RPMI8226 (cell line): ENCODE measurements around the gene PRKG1.

Source experiments
- DNase-seq: peaks from one replicate; pipeline ENCODE4 v3.0.0-alpha.2; 2015

PRKG1 gene

GRCh38 chr10:51907361-51907760 lies 833.1 kb downstream of the PRKG1 start:
- no peak for DNase-seq

DNA sequence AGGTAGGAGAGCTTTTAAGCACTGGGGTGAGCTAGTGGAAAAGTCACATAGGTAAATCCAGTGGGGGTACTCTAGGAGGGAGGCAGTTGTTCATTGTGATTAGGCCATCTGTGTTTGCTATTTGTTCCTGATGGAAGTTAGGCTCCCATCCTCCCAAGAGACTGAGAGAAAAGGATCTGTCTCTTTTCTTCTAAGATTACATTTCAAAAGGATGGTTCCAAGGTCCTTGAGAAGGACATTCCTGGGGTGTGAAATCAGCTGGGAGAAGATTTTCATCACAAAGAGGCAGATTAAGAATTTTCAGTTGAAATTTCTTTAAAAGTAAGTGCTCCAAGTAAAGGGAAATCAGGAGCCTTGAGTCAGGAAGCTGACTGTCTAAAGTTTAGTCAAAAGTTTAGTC lies 835.9 kb downstream of the PRKG1 start:
- DNase-seq, result no peak

GRCh38 chr10:51910596-51910995 lies 836.3 kb downstream of the PRKG1 start:
- no peak for DNase-seq

DNA sequence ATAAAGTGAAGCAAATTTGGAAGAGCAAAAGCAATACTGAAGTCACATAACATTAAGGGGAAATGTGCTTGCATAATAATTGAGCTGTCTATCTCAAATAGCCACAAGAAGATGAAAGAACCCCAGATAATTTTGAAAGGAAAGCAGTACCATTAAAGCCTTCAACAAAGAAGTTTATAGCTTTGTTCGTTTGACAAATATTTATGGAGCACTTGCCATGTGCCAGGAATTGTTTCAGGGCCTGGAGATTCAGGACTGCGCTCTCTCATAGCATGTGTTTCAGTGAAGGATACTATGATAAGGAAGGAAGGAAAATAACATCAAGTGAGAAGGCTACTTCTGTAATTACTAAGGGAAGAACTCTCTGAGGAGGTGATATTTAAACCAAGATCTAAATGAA lies 837.4 kb downstream of the PRKG1 start:
- DNase-seq, result no peak

- DNase-seq, result no peak
Observed at GRCh38 chr10:51915031-51915542, 840.8 kb downstream of the PRKG1 start.

- DNase-seq, result no peak
Observed at GRCh38 chr10:51918440-51918839, 844.2 kb downstream of the PRKG1 start.

GRCh38 chr10:51918884-51919325 lies 844.6 kb downstream of the PRKG1 start:
- no peak for DNase-seq

- DNase-seq, result no peak
Observed at GRCh38 chr10:51920672-51921071, 846.4 kb downstream of the PRKG1 start.

DNA sequence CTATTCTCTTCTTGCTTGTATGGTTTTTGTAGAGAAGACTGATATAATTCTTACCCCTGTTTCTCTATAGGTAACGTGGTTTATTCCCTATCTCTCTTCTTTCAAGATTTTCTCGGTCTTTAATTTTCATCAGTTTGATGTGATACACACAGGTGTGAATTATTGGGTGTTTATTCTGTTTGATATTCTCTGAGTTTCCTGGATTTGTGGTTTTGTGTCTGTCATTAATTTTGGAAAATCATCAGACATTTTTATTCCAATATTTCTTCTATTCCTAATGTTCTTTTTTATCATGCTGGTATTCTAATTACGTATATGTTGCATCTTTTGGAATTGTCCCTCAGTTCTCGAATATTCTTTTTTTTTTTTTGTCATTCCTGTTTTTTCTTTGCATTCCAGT lies 850.1 kb downstream of the PRKG1 start:
- no peak for DNase-seq

GRCh38 chr10:51926337-51926736 lies 852.0 kb downstream of the PRKG1 start:
- no peak for DNase-seq

DNA sequence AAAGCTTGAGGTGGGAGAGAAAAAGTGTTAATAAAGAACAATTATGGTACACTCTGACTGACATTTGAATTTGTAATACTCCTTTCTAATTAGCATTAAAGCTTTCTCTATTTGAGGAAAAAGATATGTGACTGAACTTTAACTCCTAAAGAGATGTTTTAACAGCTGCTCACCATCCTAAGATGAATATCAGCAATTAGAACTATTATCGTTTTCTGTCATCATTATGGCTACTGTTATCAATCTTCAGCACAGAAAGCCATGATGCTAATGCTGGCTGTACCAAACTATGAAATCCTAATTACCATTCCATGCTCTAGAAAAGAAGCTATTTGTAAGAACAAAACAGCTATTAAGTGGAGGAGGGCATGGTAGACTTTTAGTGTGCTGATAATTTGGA lies 853.9 kb downstream of the PRKG1 start:
- no peak for DNase-seq

DNA sequence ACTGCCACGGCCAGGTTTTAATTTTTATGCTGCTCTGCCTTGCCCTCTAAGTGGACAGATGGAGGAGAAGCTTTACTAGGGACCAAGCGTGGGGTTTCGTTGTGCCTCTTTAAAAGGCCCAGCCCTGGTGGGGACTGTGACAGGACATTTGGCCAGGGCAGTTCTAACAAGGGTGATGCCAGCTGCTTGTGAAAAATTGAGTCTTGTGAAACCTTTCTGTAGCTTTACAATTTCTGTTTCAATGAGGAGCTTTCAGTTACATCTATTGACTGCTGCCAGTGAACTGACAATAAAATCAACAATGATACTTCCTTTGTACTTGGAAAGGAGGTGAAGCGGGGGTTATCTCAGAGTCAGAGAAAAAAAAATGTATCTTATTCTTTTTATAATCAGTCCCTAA lies 858.2 kb downstream of the PRKG1 start:
- no peak for DNase-seq

DNA sequence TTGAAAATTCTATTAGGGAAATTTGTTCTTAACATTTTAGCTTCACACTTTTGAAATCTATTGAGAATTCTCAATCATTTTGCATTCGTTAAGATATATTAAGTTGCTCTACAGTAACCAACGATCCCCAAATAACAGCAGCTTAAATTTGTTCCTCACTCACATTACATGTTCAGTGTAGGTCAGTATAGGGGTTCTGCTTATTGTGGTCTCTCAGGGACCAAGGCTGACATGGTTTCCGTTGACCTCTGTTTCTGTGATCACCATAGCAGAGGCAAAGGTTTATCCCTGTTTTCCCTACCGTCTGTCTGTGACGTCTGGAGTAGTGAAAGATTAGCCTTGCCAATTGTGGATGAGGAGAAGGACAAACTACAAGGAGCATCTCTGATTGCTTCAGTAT lies 860.1 kb downstream of the PRKG1 start:
- no peak for DNase-seq

DNA sequence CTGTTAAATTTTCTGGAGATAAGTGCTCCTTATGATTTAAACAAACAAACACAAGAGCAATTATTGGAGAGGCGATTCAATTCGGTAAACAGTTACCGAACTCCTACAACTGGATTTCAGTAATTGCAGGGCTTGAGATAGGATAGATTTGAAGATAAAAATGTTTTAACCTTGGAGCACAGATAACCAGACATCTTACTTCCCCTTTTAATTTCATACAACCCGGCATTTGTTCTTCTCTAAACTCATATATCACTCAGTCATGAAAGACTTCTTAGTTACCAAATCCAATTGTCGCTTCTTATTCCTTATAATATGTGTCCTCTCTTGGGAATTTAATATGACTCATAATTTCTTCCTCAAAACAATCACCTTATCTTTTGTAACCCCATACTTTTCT lies 861.1 kb downstream of the PRKG1 start:
- DNase-seq, result no peak

DNA sequence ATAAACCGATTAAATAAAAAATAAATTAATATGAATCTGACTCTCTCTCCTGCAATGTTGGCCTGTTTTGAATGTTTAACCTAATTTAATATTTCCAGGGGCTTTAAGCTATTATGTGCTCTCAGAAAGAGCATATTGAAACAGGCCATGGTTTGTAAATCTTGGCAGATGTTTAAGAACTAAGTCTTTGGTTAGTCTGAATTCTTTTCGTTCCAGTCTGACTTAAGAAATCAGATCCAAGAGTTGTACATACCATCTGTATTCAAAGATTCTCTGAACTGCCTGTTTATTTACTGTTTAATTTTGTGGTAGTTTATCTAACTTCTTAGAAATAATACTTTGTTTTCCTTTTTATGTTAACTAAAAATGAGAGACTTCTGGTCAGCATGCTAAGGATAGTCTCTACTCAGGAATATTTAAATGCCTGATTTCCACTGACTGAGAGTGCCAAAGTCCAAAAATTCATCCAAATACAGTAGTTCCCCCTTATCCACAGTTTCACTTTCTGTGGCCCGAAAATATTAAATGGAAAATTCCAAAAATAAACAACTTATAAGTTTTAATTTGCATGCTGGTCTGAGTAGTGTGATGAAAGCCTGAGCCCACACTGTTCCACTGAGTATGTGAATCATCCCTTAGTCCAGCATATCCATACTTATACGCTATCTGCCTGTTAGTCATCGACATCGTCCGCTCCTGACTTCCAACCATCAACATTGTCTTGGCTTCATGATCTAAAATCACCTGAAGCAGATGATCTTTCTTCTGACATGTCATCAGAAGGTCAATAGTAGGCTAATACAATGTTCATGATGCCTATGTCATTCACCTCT lies 863.2 kb downstream of the PRKG1 start:
- no peak for DNase-seq

DNA sequence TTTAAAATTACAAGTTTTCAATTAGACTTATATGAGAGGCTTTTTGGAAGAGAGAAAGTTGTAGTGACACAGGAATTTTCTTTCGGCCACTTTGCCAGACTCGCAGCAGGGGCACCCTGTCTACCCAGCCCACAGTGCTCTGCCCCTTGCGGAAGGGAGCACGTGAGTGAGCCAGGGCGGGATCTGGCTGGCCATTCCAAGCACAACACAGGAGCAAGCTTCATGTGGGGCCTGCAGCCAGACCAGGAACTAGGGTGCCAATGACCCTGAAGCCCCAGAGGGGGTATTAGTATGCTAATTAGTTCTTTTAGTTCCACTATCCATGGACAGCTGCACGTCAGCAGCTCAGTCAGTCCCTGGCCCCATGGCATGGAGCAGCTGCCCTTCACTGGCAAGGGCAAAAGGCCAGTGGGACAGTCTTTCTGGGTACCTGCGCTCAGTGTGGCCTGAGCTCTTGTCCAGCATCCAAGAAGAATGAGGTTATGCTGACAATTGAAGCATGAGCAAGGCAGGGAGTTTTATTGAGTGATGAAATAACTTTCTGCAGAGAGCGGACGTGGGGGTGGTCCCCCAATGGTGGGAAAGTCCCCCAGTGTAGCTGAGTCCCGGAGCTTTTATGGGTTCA lies 876.2 kb downstream of the PRKG1 start:
- DNase-seq, result no peak

DNA sequence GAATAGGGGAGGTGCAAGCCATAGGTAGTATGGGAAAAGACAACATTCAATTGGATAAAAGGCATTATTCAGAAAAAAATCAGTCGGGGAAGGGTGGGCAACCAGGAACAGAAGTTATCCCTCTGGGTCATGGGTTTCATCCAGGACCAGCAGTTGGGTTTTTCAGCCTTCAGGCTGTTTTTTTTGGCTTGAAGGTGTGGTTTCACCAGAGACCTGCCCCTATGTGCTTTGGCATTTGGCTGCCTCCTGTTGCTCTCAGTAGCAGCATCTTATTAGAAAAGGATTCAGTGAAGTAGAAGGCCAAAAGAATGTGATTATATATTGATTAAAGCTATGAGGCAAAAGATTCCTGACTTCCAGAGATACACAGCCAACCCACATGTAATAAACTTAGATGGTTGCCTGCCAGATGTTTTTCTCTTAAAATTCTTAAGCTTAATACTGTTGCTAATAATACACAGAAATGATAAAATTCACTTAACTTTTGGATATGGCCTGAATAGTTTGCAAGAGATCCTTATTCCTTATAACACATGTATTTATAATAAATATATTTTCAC lies 876.8 kb downstream of the PRKG1 start:
- no peak for DNase-seq

DNA sequence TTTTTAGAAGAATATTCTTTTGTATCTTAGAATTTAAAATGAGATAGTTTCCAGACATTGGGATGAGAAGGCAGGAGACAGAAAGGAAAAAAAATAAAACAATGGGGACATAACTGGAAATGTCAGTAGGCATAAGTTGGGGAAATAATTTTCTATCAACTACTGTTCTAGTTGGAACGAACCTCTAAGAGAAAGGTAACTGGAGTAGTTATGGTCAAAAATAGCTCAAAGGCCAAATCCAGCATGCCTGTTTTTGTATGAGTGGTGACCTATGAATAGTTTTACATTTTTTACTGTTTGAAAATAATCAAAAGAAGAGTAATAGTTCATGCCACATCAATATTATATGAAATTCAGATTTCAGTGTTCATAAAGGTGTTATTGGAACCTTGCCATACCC lies 877.3 kb downstream of the PRKG1 start:
- DNase-seq, result no peak

GRCh38 chr10:51952056-51952455 lies 877.8 kb downstream of the PRKG1 start:
- DNase-seq, result no peak

DNA sequence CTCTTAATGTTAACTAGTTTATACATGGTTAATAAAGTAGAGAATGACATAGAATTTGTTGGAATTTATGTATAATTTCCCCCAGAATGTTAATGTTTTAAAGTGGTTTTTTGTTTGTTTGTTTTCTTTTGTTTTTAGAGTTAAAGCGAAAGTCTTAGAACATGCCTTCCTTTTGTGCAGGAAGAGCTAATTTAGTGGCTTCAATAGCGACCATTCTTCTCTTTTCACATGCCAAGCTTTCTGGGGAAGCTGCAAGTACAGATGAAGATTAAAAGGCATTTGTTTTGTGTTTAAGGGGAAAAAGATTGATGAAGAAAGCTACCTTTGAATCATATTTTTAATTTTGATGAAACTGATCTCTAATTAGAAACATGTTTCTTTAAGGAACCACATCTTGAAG lies 881.4 kb downstream of the PRKG1 start:
- DNase-seq, result no peak

GRCh38 chr10:51956822-51957221 lies 882.5 kb downstream of the PRKG1 start:
- DNase-seq, result no peak

GRCh38 chr10:51960494-51960895 lies 886.2 kb downstream of the PRKG1 start:
- peak; percentile 48 for DNase-seq

GRCh38 chr10:51961401-51961800 lies 887.1 kb downstream of the PRKG1 start:
- DNase-seq, result no peak

- no peak for DNase-seq
Observed at GRCh38 chr10:51964630-51965029, 890.3 kb downstream of the PRKG1 start.
